ENCODE measurements around the gene PLXDC1. TPM values are rescaled to one million over a fixed set of nuclear protein-coding genes. Genes with fewer than 3 reads are reported as not detected.
"Not testable (repeated sequence)": the region's sequence is repeated elsewhere in the genome, so short reads cannot be mapped to it uniquely, and the experiment has no call there.

PLXDC1 gene
- total RNA-seq, 1 experiment from 2014 or later: 0.75 TPM

DNA sequence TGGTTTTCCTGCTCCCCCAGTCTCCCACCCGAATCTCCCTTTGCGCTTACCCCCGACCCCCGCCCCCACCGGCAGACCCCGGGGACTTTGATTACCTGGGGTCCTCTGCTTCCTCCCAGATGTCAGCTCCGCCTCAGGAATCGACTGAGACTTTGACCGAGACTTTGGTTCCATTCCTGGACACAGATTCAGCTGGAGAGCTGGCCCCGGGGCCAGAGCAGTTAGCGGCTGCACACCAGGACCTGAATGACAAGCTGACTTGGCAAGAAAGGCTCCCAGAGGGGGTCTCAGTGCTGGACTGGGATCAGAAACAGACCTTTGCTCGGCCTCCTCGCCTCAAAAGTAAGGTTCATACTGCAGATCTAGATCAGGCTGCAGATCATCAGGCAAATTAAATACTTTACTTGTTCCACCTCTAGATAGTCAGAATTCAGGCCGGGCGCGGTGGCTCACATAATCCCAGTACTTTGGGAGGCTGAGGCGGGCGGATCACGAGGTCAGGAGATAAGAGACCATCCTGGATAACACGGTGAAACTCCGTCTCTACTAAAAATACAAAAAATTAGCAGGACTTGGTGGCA is 123.9 kb downstream of the PLXDC1 start:
- peak overlapping the region; percentile 36 for H3K4me3 ChIP-seq (ENCODE audit: low read depth, low read length, poor library complexity, severe bottlenecking)
- H3K4me1 ChIP-seq (ENCODE audit: insufficient read depth, low read length, poor library complexity, severe bottlenecking): no peaks in the 10 kb centered on the region
- TF ChIP-seq, protein P1, sequence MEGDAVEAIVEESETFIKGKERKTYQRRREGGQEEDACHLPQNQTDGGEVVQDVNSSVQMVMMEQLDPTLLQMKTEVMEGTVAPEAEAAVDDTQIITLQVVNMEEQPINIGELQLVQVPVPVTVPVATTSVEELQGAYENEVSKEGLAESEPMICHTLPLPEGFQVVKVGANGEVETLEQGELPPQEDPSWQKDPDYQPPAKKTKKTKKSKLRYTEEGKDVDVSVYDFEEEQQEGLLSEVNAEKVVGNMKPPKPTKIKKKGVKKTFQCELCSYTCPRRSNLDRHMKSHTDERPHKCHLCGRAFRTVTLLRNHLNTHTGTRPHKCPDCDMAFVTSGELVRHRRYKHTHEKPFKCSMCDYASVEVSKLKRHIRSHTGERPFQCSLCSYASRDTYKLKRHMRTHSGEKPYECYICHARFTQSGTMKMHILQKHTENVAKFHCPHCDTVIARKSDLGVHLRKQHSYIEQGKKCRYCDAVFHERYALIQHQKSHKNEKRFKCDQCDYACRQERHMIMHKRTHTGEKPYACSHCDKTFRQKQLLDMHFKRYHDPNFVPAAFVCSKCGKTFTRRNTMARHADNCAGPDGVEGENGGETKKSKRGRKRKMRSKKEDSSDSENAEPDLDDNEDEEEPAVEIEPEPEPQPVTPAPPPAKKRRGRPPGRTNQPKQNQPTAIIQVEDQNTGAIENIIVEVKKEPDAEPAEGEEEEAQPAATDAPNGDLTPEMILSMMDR (conservative IDR thresholded peaks at IDR 0.05; ENCODE audit: low read depth, low read length): no peak
- no peak for TF ChIP-seq EZH2 (IDR thresholded peaks at IDR 0.05; ENCODE audit: borderline replicate concordance, low read depth, low read length, poor library complexity, severe bottlenecking)
- ChIA-PET POLR2A (ENCODE audit: low non-redundant PET) (no interaction called here), CTCF (no interaction called here)
- no TSS peak for BruUV-seq (replicated peaks)
- H3K9me3 ChIP-seq (ENCODE audit: low read depth, low read length, poor library complexity, severe bottlenecking): no peaks in the 10 kb centered on the region
- H3K27ac ChIP-seq (ENCODE audit: low read depth, low read length, poor library complexity, severe bottlenecking): no peak overlapping the region
- intact Hi-C loops (cut with micrococcal nuclease; ENCODE audit: unreplicated experiment): no loop called here
- no peaks in the 10 kb centered on the region for H3K27me3 ChIP-seq (replicated peaks; ENCODE audit: insufficient read depth, low read depth, low read length, poor library complexity)
- H3K36me3 ChIP-seq (ENCODE audit: insufficient read depth, low read length, poor library complexity, severe bottlenecking): no peaks in the 10 kb centered on the region
- no peak for DNase-seq (ENCODE audit: low spot score)

DNA sequence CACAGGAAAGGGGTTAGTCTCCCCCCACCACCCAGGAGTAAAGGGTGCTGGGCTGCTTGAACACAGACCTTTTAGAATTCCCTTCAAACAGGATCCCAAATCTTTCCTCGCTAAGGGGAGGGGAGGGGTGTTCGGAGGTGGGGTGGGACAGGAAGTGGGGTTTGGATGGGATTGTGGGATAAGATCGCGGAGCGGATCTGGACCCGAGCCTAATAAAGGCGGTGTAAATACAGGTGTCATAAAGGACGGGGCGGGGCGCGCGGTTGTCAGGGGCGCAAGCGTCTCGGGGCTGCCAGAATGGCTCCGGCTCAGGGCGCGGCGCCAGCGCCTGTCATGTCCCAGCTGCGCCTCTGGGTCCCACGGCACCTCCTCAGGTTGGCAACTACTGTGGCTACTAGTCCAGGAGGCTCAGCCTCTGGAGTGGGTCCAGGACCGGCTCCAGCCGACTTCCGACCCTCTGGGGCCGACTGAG is 124.4 kb downstream of the PLXDC1 start:
- no peaks in the 10 kb centered on the region for H3K9me3 ChIP-seq (ENCODE audit: low read depth, low read length, poor library complexity, severe bottlenecking)
- peak; percentile 23 for DNase-seq (ENCODE audit: low spot score)
- TF ChIP-seq EZH2 (IDR thresholded peaks at IDR 0.05; ENCODE audit: borderline replicate concordance, low read depth, low read length, poor library complexity, severe bottlenecking): no peak
- TF ChIP-seq, protein P1 (conservative IDR thresholded peaks at IDR 0.05; ENCODE audit: low read depth, low read length): no peak
- POLR2A ChIA-PET (ENCODE audit: low non-redundant PET): no interaction called here
- intact Hi-C loops (cut with micrococcal nuclease; ENCODE audit: unreplicated experiment): no loop called here
- H3K4me1 ChIP-seq (ENCODE audit: insufficient read depth, low read length, poor library complexity, severe bottlenecking): no peaks in the 10 kb centered on the region
- H3K27me3 ChIP-seq (replicated peaks; ENCODE audit: insufficient read depth, low read depth, low read length, poor library complexity): no peaks in the 10 kb centered on the region
- CTCF ChIA-PET: no interaction called here
- no peak overlapping the region for H3K27ac ChIP-seq (ENCODE audit: low read depth, low read length, poor library complexity, severe bottlenecking)
- H3K36me3 ChIP-seq (ENCODE audit: insufficient read depth, low read length, poor library complexity, severe bottlenecking): no peaks in the 10 kb centered on the region
- no TSS peak for BruUV-seq (replicated peaks)
- peak overlapping the region; percentile 36 for H3K4me3 ChIP-seq (ENCODE audit: low read depth, low read length, poor library complexity, severe bottlenecking)

DNA sequence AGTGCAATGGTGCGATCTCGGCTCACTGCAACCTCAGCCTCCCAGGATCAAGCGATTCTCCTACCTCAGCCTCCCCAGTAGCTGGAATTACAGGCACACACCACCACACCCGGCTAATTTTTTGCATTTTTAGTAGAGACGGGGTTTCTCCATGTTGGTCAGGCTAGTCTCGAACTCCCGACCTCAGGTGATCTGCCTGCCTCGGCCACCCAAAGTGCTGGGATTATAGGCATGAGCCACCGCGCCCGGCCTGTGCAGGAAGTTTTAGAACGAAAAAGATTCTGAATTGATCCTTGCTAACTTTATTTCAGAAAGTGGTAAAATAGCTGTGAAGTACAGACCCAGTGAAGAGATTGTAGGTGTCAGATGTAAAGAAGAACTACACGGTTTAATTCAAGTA is 125.1 kb downstream of the PLXDC1 start:
- POLR2A ChIA-PET (ENCODE audit: low non-redundant PET); H3K4me1 ChIP-seq (ENCODE audit: insufficient read depth, low read length, poor library complexity, severe bottlenecking); H3K4me3 ChIP-seq (ENCODE audit: low read depth, low read length, poor library complexity, severe bottlenecking); CTCF ChIA-PET; BruUV-seq (replicated peaks); intact Hi-C loops (cut with micrococcal nuclease; ENCODE audit: unreplicated experiment); H3K9me3 ChIP-seq (ENCODE audit: low read depth, low read length, poor library complexity, severe bottlenecking); H3K27ac ChIP-seq (ENCODE audit: low read depth, low read length, poor library complexity, severe bottlenecking); DNase-seq (ENCODE audit: low spot score); H3K27me3 ChIP-seq (replicated peaks; ENCODE audit: insufficient read depth, low read depth, low read length, poor library complexity); H3K36me3 ChIP-seq (ENCODE audit: insufficient read depth, low read length, poor library complexity, severe bottlenecking): not testable (repeated sequence)

DNA sequence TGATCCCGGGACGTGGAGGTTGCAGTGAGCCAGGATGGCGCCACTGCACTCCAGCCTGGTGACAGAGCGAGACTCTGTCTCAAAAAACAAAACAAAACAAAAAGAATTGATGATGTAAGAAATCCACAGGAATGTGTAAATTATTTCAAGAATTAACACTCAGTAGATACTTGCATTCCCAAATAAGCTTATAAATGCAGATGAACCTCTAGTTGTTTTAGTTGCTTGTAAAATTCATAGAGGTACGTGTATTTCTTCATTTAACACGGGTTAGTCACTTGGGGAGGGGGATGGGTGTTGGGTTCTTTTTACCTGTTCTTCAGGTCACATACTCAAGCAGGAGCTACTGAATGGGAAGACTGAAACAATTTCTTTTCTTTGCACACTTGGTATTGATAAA is 128.5 kb downstream of the PLXDC1 start:
- ChIA-PET CTCF (no interaction called here), POLR2A (ENCODE audit: low non-redundant PET) (no interaction called here)
- H3K27me3 ChIP-seq (replicated peaks; ENCODE audit: insufficient read depth, low read depth, low read length, poor library complexity): no peaks in the 10 kb centered on the region
- TF ChIP-seq EZH2 (IDR thresholded peaks at IDR 0.05; ENCODE audit: borderline replicate concordance, low read depth, low read length, poor library complexity, severe bottlenecking): no peak
- TF ChIP-seq, protein P1 (conservative IDR thresholded peaks at IDR 0.05; ENCODE audit: low read depth, low read length): no peak
- intact Hi-C loops (cut with micrococcal nuclease; ENCODE audit: unreplicated experiment): no loop called here
- H3K36me3 ChIP-seq (ENCODE audit: insufficient read depth, low read length, poor library complexity, severe bottlenecking): no peaks in the 10 kb centered on the region
- H3K9me3 ChIP-seq (ENCODE audit: low read depth, low read length, poor library complexity, severe bottlenecking): no peaks in the 10 kb centered on the region
- H3K4me3 ChIP-seq (ENCODE audit: low read depth, low read length, poor library complexity, severe bottlenecking): no peak overlapping the region
- BruUV-seq (replicated peaks): no TSS peak
- no peaks in the 10 kb centered on the region for H3K4me1 ChIP-seq (ENCODE audit: insufficient read depth, low read length, poor library complexity, severe bottlenecking)
- H3K27ac ChIP-seq (ENCODE audit: low read depth, low read length, poor library complexity, severe bottlenecking): no peak overlapping the region
- no peak for DNase-seq (ENCODE audit: low spot score)

DNA sequence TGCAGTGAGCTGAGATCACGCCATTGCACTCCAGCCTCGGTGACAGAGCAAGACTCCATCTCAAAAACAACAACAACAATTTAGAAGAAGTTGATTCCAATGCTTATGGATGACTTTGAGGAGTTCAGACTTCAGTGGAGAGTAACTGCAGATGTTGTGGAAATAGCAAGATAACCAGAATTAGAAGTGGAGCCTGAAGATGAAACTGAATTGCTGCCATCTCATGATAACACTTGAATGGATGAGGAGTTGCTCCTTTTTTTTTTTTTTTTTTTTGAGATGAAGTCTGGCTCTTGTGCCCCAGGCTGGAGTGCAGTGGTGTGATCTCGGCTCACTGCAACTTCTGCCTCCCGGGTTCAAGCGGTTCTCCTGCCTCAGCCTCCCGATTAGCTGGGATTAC is 131.4 kb downstream of the PLXDC1 start:
- H3K36me3 ChIP-seq (ENCODE audit: insufficient read depth, low read length, poor library complexity, severe bottlenecking); intact Hi-C loops (cut with micrococcal nuclease; ENCODE audit: unreplicated experiment); H3K9me3 ChIP-seq (ENCODE audit: low read depth, low read length, poor library complexity, severe bottlenecking); H3K4me3 ChIP-seq (ENCODE audit: low read depth, low read length, poor library complexity, severe bottlenecking); DNase-seq (ENCODE audit: low spot score); CTCF ChIA-PET; H3K4me1 ChIP-seq (ENCODE audit: insufficient read depth, low read length, poor library complexity, severe bottlenecking); H3K27me3 ChIP-seq (replicated peaks; ENCODE audit: insufficient read depth, low read depth, low read length, poor library complexity); BruUV-seq (replicated peaks); H3K27ac ChIP-seq (ENCODE audit: low read depth, low read length, poor library complexity, severe bottlenecking); POLR2A ChIA-PET (ENCODE audit: low non-redundant PET): not testable (repeated sequence)

Measured in A673 (cell line).